GM11168 (cell line): Measurements from ENCODE around the gene CWH43.
"Not testable (repeated sequence)": the region's sequence is repeated elsewhere in the genome, so short reads cannot be mapped to it uniquely, and the experiment has no call there.

ENCODE experiments used
- in situ Hi-C: fragments of 300-500 bp; cut with MboI; formaldehyde crosslinking; loops from one replicate; pipeline ENCODE4 v1.12.0; 2022; ENCODE audit warnings: low sequenced_read_pairs; ENCODE audit not compliant: unreplicated experiment

CWH43 gene

DNA sequence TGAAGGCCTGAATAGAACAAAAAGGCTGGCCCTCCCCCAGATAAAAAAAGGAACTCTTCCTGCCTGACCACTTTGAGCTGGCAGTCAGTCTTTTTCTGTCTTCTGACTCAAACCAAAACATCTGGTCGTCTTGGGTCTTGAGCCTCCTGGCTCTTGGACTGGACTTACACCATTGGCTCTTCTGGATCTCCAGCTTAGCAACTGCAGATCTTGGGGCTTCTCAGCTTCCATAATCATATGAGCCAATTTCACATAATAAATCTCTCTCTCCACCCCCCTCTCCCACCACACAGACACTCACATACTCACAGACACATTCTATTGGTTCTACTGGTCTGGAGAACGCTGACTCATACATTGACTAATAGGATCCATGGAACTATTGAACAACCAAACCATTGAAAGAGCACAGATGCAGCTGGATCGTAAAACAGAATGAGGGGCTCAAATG lies 15.6 kb upstream of the CWH43 start:
- in situ Hi-C loops: loop anchor here (25.0 kb wide), 1 partner anchor 408 kb away; no protein-coding TSS in a partner anchor

DNA sequence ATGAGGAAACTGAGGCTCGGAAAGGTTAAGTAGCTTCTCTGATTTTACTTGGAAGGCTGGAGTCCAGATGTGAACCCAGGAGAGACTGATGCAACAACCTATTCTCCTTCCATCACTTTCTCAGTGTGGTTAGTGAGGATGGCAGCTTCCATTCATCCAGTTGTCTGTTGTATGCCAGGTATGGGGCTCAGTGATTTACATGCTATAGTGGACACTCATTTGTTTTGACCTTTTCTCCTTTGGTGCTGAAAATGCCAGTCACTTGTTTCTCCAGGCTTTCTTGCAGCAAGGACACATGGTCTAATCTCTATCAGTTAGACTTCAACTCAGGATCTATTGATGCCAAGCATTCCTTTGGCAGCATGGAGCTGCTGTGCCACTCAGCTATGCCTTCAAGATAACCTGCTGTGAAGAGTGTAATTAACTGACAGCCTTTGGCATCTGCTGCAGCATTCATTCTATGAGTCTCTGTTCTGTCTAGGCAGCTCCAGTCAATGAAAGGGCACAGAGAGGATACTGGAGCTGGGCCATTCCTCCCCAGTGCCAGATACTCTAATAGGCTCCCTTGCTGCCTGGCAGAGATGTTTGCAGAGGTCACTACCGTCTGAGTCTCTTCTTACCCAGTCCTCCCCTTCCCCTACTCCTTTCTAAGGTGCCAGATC lies 11.0 kb upstream of the CWH43 start:
- in situ Hi-C loops: loop anchor here (25.0 kb wide), 1 partner anchor 413 kb away; no protein-coding TSS in a partner anchor

GRCh38 chr4:48976041-48976440 lies 10.0 kb upstream of the CWH43 start:
- in situ Hi-C loops: no loop called here

DNA sequence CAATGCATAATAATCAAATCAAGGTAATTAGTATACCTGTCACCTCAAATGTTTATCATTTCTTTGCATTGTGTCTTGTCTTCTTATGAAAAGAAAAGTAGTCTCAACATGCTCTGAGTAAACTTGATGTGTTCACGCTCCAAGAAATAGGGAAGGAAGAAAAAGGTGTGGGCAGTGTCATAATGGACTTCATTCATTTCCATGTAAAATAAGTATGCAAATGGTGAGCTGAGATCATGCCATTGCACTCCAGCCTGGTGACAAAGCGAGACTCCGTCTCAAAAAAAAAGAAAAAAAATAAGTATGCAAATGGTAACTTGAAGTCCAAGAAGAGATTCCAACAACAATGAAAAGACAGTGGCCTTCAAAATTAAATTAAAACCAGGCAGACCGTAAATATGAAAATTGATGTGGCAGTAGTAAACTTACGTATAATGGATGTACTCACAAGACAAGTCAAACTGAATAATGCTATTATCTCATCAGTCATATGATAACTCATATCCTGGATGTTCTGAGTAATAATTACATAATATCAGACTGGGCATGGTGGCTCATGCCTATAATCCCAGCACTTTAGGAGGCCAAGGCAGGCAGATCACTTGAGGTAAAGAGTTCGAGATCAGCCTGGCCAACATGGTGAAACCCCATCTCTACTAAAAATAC lies 6.0 kb upstream of the CWH43 start:
- in situ Hi-C loops: no loop called here

GRCh38 chr4:48984005-48984404 lies 2.1 kb upstream of the CWH43 start:
- in situ Hi-C loops: not testable (repeated sequence)

- in situ Hi-C loops: no loop called here
These were observed 486 bp upstream of the CWH43 start for GRCh38 chr4:48985602-48985975.

- in situ Hi-C loops: no loop called here
These were observed 634 bp downstream of the CWH43 start for GRCh38 chr4:48986654-48987164.

DNA sequence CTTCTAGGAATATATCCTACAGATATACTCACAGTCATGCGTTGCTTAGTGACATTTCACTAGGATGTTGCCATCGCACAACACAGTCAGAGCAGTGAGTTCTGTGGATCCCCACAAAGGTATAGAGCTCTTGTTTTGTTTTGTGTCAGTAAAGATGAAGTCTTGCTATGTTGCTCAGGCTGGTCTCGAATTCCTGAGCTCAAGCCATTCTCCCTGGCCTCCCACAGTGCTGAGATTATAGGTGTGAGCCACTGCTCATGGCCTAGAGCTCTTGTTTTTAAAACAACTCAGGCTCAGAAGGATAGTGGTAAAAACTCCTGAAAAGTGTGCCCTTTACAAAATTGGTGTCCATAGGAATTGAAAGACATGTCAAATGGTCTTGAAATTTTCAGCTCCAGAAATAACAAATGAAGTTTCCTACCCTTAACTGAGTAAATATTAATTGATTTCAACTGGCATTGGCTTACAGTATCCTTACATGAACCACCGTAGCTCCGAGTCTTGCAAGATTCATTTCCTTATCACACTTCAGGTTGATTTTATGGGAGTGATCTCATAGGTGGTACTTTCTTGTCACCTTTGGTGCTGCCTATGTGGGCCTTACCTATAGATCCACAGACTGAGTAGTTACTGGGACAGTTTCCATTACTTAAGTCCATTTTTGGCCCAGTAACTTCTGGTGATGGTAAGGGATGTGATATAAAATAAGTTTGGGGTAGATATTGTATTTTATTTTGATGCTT lies 3.6 kb downstream of the CWH43 start:
- in situ Hi-C loops: no loop called here

- in situ Hi-C loops: no loop called here
These were observed 5.3 kb downstream of the CWH43 start for GRCh38 chr4:48991357-48991756.

GRCh38 chr4:48997962-48998361 lies 11.9 kb downstream of the CWH43 start:
- in situ Hi-C loops: no loop called here

- in situ Hi-C loops: no loop called here
These were observed 12.4 kb downstream of the CWH43 start for GRCh38 chr4:48998440-48998839.

DNA sequence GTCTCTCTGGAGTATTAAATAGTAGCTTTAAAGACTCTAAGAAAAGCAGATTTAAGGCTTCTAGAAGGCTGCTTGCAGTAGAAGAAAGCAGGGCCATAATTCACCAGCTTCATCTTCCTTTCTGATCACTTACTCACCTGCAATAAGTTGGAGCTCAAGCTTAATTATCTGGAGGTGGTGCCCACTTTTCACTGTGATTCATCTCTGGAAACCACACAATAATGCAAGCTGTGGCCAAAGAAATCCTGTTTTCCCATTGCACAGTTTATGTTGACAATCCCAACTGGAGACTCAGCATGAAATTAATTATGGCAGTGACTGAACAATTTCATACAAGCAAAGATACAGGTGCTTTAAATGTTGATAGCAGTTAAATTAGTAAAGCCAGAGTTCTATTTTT lies 14.7 kb downstream of the CWH43 start:
- in situ Hi-C loops: no loop called here

- in situ Hi-C loops: no loop called here
These were observed 16.9 kb downstream of the CWH43 start for GRCh38 chr4:49002931-49003330.

DNA sequence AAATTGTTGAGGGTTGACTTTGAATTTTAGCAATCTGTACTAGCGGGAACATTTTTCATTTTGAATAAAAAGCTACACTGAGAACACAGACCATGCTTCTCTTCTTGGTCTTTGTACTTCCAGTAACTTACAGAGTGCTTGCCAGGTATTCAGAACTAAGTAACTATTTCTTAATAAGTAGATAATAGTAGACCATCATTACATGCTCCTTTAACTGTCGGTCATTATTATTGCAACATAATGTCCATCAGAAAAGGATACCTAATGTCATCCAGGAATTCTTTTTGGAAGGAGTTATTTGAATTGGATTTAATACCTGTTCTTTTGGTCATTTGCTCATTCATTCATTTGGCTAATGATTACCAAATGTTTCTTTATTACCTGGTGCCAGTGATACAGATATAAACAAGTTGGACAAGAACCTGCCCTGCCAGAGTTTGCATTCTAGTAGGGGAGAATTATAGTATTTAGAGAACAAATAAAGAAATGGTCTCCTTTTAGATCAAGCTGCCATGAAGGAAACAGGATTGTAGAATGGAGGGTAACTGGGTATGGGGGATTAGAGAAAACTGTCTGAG lies 32.7 kb downstream of the CWH43 start:
- in situ Hi-C loops: no loop called here

GRCh38 chr4:49032440-49033161 lies 46.5 kb downstream of the CWH43 start:
- in situ Hi-C loops: no loop called here

DNA sequence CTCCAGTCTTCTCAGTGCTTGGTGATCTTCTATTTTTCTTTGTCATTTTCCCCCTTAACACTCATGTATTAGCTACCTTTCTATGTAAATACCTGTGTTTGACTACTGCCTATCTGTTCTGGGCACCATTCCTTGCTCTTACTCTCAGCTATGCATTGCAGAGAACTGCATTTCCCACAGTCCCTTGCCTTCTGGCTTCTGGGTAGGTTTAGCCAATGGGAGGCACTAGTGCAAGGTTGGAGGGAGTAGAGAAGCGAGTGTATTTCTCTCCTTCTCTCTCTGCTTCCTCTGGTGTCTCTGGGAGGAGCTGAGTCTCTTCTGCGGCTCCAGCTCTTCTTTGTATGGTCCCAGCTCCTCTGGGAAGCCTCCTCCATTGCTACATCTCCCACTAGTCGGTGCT lies 50.5 kb downstream of the CWH43 start:
- in situ Hi-C loops: no loop called here

- in situ Hi-C loops: no loop called here
These were observed 58.2 kb downstream of the CWH43 start for GRCh38 chr4:49044270-49044669.

DNA sequence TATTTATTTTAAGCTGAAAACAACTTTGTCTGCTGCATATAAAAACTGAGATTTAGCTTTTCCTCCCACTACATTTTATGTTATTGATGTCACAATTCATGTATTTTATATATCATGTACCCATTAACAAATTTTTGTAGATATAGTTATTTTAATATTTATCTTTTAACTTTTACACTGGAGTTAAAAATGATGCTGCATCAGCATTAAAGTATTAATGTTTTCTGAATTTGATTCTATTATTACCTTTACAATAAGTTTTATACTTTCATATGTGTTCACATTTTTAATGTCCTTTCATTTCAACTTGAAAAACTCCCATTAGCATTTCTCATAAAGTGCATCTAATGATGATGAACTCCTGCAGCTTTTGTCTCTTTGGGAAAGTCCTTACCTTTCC lies 72.2 kb downstream of the CWH43 start:
- in situ Hi-C loops: no loop called here

GRCh38 chr4:49063670-49064069 lies 77.6 kb downstream of the CWH43 start:
- in situ Hi-C loops: no loop called here

GRCh38 chr4:49072196-49072595 lies 86.1 kb downstream of the CWH43 start:
- in situ Hi-C loops: not testable (repeated sequence)
